Panc1 (cell line): ENCODE data around the gene PGBD5.

ENCODE experiments used
- POLR2AphosphoS5 ChIP-seq: IDR thresholded peaks from 2 replicates; pipeline ENCODE4 v1.6.1; 2012; ENCODE audit warnings: mild to moderate bottlenecking, low read depth, low read length, moderate library complexity
- TCF7L2 ChIP-seq: IDR thresholded peaks from 2 replicates; pipeline ENCODE4 v1.6.1; 2011; ENCODE audit warnings: mild to moderate bottlenecking, low read depth, low read length, inconsistent platforms
- TF ChIP-seq, protein P1 (sequence below): fragments of 450-650 bp; IDR thresholded peaks from 2 replicates; pipeline ENCODE4 v1.5.1; 2017; ENCODE audit warnings: mild to moderate bottlenecking
- TF ChIP-seq, protein P2 (sequence below), 2 experiments: IDR thresholded peaks; 2 replicates each; pipeline ENCODE4 v1.6.1; 2011 to 2012; ENCODE audit warnings: low read depth in 2 of 2, control low read depth in 1 of 2, low read length in 1 of 2, mild to moderate bottlenecking in 1 of 2, moderate library complexity in 1 of 2; ENCODE audit not compliant: insufficient read depth in 1 of 2

DNA sequence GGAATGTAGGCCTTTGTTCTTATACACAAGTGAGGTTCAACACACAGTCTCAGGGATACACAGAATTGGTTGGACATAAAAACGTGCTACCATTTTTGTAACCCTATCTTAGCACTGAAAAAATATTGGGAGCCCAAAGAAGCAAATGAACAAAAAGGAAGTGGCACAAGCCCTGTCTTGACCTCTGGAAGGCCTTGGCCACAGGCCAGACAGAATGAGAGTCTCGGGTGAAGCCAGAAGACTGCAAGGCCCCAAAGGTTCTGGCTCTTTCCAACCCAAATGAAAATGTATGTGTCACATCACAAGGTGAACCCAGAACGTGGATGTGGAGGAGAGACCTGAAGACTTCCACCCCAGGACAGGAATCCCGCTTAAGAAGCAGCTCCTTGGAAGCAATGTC is 57.3 kb downstream of the PGBD5 start:
- TF ChIP-seq, protein P1, sequence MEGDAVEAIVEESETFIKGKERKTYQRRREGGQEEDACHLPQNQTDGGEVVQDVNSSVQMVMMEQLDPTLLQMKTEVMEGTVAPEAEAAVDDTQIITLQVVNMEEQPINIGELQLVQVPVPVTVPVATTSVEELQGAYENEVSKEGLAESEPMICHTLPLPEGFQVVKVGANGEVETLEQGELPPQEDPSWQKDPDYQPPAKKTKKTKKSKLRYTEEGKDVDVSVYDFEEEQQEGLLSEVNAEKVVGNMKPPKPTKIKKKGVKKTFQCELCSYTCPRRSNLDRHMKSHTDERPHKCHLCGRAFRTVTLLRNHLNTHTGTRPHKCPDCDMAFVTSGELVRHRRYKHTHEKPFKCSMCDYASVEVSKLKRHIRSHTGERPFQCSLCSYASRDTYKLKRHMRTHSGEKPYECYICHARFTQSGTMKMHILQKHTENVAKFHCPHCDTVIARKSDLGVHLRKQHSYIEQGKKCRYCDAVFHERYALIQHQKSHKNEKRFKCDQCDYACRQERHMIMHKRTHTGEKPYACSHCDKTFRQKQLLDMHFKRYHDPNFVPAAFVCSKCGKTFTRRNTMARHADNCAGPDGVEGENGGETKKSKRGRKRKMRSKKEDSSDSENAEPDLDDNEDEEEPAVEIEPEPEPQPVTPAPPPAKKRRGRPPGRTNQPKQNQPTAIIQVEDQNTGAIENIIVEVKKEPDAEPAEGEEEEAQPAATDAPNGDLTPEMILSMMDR, result no peak
- TF ChIP-seq, protein P2, sequence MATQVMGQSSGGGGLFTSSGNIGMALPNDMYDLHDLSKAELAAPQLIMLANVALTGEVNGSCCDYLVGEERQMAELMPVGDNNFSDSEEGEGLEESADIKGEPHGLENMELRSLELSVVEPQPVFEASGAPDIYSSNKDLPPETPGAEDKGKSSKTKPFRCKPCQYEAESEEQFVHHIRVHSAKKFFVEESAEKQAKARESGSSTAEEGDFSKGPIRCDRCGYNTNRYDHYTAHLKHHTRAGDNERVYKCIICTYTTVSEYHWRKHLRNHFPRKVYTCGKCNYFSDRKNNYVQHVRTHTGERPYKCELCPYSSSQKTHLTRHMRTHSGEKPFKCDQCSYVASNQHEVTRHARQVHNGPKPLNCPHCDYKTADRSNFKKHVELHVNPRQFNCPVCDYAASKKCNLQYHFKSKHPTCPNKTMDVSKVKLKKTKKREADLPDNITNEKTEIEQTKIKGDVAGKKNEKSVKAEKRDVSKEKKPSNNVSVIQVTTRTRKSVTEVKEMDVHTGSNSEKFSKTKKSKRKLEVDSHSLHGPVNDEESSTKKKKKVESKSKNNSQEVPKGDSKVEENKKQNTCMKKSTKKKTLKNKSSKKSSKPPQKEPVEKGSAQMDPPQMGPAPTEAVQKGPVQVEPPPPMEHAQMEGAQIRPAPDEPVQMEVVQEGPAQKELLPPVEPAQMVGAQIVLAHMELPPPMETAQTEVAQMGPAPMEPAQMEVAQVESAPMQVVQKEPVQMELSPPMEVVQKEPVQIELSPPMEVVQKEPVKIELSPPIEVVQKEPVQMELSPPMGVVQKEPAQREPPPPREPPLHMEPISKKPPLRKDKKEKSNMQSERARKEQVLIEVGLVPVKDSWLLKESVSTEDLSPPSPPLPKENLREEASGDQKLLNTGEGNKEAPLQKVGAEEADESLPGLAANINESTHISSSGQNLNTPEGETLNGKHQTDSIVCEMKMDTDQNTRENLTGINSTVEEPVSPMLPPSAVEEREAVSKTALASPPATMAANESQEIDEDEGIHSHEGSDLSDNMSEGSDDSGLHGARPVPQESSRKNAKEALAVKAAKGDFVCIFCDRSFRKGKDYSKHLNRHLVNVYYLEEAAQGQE (IDR thresholded peaks at IDR 0.05; ENCODE audit: insufficient read depth in 1 of 2, low read depth in 2 of 2, low read length in 1 of 2), result no peak
- no peak for TF ChIP-seq TCF7L2
- no peak for TF ChIP-seq POLR2AphosphoS5
